ENCODE measurements around the gene PWP2.
"Not testable (repeated sequence)": the region's sequence is repeated elsewhere in the genome, so short reads cannot be mapped to it uniquely, and the experiment has no call there.

PWP2 gene

GRCh38 chr21:44107026-44107501 is at the start of gene PWP2:
PWP2 (plus strand) TSS chr21:44107399; CDS start chr21:44107417, 18 bp downstream.
- DNase-seq (ENCODE audit: low spot score), result not testable (repeated sequence)

GRCh38 chr21:44057960-44058651 is 49.1 kb upstream of the PWP2 start:
- DNase-seq (ENCODE audit: low spot score), result no peak

GRCh38 chr21:44058652-44058964 is 48.6 kb upstream of the PWP2 start:
- no peak for DNase-seq (ENCODE audit: low spot score)

GRCh38 chr21:44058981-44059380 is 48.2 kb upstream of the PWP2 start:
- DNase-seq (ENCODE audit: low spot score), result no peak

GRCh38 chr21:44059710-44060109 is 47.5 kb upstream of the PWP2 start:
- DNase-seq (ENCODE audit: low spot score), result no peak

- no peak for DNase-seq (ENCODE audit: low spot score)
These were observed 44.8 kb upstream of the PWP2 start for GRCh38 chr21:44062380-44062779.

- DNase-seq (ENCODE audit: low spot score), result no peak
These were observed 43.9 kb upstream of the PWP2 start for GRCh38 chr21:44063151-44063912.

GRCh38 chr21:44064852-44065403 is 42.3 kb upstream of the PWP2 start:
- no peak for DNase-seq (ENCODE audit: low spot score)

- no peak for DNase-seq (ENCODE audit: low spot score)
These were observed 41.8 kb upstream of the PWP2 start for GRCh38 chr21:44065428-44065827.

- DNase-seq (ENCODE audit: low spot score), result no peak
These were observed 41.1 kb upstream of the PWP2 start for GRCh38 chr21:44066116-44066515.

GRCh38 chr21:44067011-44067839 is 40.0 kb upstream of the PWP2 start:
- no peak for DNase-seq (ENCODE audit: low spot score)

GRCh38 chr21:44070391-44070790 is 36.8 kb upstream of the PWP2 start:
- DNase-seq (ENCODE audit: low spot score), result no peak

- no peak for DNase-seq (ENCODE audit: low spot score)
These were observed 35.7 kb upstream of the PWP2 start for GRCh38 chr21:44071359-44072104.

- no peak for DNase-seq (ENCODE audit: low spot score)
These were observed 35.1 kb upstream of the PWP2 start for GRCh38 chr21:44072111-44072510.

- no peak for DNase-seq (ENCODE audit: low spot score)
These were observed 32.8 kb upstream of the PWP2 start for GRCh38 chr21:44074315-44074958.

GRCh38 chr21:44076316-44076715 is 30.9 kb upstream of the PWP2 start:
- DNase-seq (ENCODE audit: low spot score), result no peak

- DNase-seq (ENCODE audit: low spot score), result no peak
These were observed 28.7 kb upstream of the PWP2 start for GRCh38 chr21:44078411-44078981.

GRCh38 chr21:44079446-44079845 is 27.8 kb upstream of the PWP2 start:
- no peak for DNase-seq (ENCODE audit: low spot score)

GRCh38 chr21:44079846-44080245 is 27.4 kb upstream of the PWP2 start:
- DNase-seq (ENCODE audit: low spot score), result no peak

- DNase-seq (ENCODE audit: low spot score), result no peak
These were observed 24.4 kb upstream of the PWP2 start for GRCh38 chr21:44082648-44083440.

Measured in AG08395 (cell line).